ENCODE data around the gene KMT2C.

GRCh38 chr7:152202056-152202455 lies 233.7 kb downstream of the KMT2C start:
- TF ChIP-seq EGR1 (IDR thresholded peaks at IDR 0.05), result no peak
- no peak for TF ChIP-seq USF1 (IDR thresholded peaks at IDR 0.05)
- no peak for TF ChIP-seq CREB1 (IDR thresholded peaks at IDR 0.05; ENCODE audit: low read depth)
